ENCODE measurements around the gene CHRNB2.

DNA sequence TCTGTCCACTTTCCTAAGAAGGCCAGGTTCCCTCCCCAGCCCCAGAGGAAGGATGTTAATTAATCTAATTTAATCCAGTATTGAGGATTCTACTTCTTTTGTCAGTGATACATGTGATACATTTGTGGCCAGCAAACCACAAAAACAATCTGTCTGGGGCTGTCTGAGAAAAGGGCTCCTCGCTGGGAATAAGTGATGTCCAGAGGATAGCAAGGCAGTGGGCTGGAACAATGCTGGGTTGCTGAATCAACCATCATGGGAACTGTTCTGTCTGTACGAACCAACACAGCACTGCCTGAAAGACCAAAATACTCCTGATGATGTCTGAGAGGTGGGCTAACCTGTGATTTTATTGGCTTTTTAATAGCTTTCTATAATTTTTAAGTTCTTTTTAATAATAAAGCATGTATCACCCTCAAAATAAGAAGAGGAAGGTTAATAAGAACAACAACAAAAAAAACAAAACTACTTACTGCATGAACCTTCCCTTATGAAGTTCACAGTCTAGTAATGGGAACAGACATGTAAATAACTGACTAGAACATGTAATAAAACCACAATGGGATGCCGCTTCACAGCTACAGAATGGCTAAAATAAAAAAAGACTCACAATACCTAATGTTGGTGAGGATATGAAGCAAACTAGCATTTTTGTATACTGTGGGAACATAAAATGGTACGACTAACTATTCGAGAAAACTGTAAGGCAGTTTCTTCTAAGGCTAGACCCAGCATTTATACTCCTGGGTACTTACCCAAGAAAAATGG is 51.8 kb downstream of the CHRNB2 start:
- TF ChIP-seq CTCF (IDR thresholded peaks at IDR 0.05) (no peak), POLR2A (IDR thresholded peaks at IDR 0.05) (no peak)

Data from ovary (tissue), 3 donors.